PFSK-1 (cell line): ENCODE data around the gene HTR1D. TPM values are rescaled to one million over a fixed set of nuclear protein-coding genes. Genes with fewer than 3 reads are reported as not detected.

Experiments used
- FOXP2 ChIP-seq: optimal IDR thresholded peaks from 2 replicates; pipeline ENCODE3; 2011; ENCODE audit warnings: borderline replicate concordance, control low read depth, inconsistent platforms; ENCODE audit not compliant: insufficient read depth; ENCODE audit errors: extremely low read length, extremely low read depth
- POLR2AphosphoS5 ChIP-seq: IDR thresholded peaks from 2 replicates; pipeline ENCODE4 v1.6.1; 2012; ENCODE audit warnings: low read depth, mild to moderate bottlenecking, control low read depth, low read length, moderate library complexity
- SIN3A ChIP-seq: IDR thresholded peaks from 2 replicates; pipeline ENCODE4 v1.6.1; 2012; ENCODE audit warnings: mild to moderate bottlenecking, low read length, moderate library complexity, borderline replicate concordance; ENCODE audit not compliant: insufficient read depth
- TAF1 ChIP-seq: IDR thresholded peaks from 2 replicates; pipeline ENCODE4 v1.6.1; 2012; ENCODE audit warnings: low read length, control low read depth, borderline replicate concordance; ENCODE audit not compliant: insufficient read depth
- polyA plus RNA-seq: library from polyadenylated mRNA; unstranded; fragments of >200 nt; gene quantifications from one replicate; pipeline ENCODE4 v1.2.1, GENCODE V29; 2012; ENCODE audit warnings: low read depth, missing spikeins; ENCODE audit not compliant: insufficient read length
- TF ChIP-seq, protein P1 (sequence below), 2 experiments: IDR thresholded peaks; 2 replicates each; pipeline versions ENCODE4 v1.6.1 to v1.8.0; 2011 to 2012; ENCODE audit warnings: low read depth in 2 of 2, low read length in 2 of 2, control low read depth in 1 of 2, inconsistent platforms in 1 of 2, mild to moderate bottlenecking in 1 of 2, moderate library complexity in 1 of 2; ENCODE audit not compliant: insufficient read depth in 1 of 2

HTR1D gene, protein sequence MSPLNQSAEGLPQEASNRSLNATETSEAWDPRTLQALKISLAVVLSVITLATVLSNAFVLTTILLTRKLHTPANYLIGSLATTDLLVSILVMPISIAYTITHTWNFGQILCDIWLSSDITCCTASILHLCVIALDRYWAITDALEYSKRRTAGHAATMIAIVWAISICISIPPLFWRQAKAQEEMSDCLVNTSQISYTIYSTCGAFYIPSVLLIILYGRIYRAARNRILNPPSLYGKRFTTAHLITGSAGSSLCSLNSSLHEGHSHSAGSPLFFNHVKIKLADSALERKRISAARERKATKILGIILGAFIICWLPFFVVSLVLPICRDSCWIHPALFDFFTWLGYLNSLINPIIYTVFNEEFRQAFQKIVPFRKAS
- not detected for polyA plus RNA-seq

DNA sequence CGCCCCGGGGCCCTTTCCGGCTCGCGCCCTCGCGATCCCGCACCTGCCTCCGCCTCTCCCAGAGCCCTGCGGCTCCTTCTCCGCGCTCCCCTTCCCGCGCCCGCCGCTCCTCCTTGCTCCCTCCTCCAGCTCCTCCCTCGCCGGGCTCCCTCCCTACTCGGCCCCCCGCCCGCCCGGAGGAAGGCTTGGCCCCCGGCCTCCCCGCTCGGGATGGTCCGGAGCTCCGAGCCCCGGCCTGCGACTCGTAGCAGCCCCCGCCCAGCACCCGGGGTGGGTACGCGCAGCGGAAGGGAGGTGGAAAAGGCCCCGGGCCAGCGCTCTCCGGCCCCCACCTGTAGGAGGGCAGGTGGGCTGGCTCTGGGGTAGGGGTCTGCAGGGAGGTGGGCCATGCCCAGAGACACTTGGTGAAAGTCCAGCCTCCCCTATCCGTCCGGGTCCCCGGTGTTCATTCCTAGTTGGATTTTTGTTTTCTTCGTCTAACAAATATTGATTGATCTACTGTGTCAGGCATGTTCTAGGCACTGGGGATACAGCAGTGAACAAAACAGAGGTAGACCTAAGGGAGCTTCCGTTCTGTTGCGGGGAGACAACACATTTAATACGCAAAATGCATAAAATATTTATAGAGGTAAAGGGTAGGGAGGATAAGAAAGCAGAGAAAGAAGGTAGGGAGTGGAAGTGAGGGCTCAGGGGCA lies at the start of gene HTR1D:
Gene HTR1D (minus strand): TSS at position 82 of the 695 bp plus-strand sequence. CDS start 23,283 bp downstream, outside the sequence.
- TF ChIP-seq FOXP2: no peak

DNA sequence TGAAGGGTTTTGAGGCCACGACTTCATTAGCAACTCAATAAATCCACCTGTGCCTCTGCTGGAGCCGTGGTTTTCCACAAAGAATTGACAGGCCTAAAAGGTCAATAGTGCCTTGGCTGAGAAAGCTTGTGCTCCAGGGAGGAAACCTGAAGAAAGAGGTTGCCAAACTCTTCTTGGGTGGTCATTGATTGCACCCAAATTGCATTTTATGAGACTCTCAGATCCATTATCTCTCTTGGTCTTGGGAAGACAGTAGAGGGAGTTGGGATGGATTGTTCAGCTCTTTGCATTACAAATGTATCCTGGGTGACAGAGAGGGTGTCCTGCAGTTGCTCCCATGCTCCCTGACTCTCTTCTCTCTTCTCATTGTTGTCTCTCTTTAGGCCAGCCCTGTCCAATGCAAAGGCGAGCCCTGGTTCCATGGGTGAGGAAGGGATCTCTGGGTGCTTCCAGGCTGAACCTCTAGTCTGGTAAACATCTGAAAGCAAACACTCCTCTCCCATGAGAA lies 46.1 kb upstream of the HTR1D start:
- TF ChIP-seq, protein P1, sequence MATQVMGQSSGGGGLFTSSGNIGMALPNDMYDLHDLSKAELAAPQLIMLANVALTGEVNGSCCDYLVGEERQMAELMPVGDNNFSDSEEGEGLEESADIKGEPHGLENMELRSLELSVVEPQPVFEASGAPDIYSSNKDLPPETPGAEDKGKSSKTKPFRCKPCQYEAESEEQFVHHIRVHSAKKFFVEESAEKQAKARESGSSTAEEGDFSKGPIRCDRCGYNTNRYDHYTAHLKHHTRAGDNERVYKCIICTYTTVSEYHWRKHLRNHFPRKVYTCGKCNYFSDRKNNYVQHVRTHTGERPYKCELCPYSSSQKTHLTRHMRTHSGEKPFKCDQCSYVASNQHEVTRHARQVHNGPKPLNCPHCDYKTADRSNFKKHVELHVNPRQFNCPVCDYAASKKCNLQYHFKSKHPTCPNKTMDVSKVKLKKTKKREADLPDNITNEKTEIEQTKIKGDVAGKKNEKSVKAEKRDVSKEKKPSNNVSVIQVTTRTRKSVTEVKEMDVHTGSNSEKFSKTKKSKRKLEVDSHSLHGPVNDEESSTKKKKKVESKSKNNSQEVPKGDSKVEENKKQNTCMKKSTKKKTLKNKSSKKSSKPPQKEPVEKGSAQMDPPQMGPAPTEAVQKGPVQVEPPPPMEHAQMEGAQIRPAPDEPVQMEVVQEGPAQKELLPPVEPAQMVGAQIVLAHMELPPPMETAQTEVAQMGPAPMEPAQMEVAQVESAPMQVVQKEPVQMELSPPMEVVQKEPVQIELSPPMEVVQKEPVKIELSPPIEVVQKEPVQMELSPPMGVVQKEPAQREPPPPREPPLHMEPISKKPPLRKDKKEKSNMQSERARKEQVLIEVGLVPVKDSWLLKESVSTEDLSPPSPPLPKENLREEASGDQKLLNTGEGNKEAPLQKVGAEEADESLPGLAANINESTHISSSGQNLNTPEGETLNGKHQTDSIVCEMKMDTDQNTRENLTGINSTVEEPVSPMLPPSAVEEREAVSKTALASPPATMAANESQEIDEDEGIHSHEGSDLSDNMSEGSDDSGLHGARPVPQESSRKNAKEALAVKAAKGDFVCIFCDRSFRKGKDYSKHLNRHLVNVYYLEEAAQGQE (IDR thresholded peaks at IDR 0.05; ENCODE audit: insufficient read depth in 1 of 2, low read depth in 2 of 2, low read length in 2 of 2): no peak
- no peak for TF ChIP-seq SIN3A
- no peak for TF ChIP-seq FOXP2
- TF ChIP-seq TAF1: no peak

DNA sequence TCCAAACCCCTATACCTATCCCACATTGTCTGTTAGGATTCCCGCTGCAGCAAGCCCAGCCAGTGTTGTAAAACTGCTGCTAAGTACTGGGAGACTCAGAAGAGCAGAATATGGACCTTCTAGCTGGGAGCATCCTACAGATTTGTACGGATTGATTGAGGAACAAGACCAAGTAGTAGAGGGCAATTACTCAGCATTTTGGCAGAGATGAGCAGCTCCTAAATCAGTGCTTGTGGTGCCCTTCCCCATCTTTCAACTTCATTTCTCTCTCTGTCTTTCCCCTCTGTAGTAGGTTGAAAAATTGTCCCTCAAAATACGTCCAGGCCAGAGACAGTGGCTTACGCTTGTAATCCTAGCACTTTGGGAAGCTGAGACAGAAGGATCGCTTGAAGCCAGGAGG lies 37.3 kb upstream of the HTR1D start:
- TF ChIP-seq POLR2AphosphoS5: no peak
- TF ChIP-seq, protein P1 (IDR thresholded peaks at IDR 0.05; ENCODE audit: insufficient read depth in 1 of 2, low read depth in 2 of 2, low read length in 2 of 2): no peak
- no peak for TF ChIP-seq SIN3A
- no peak for TF ChIP-seq FOXP2
- no peak for TF ChIP-seq TAF1

DNA sequence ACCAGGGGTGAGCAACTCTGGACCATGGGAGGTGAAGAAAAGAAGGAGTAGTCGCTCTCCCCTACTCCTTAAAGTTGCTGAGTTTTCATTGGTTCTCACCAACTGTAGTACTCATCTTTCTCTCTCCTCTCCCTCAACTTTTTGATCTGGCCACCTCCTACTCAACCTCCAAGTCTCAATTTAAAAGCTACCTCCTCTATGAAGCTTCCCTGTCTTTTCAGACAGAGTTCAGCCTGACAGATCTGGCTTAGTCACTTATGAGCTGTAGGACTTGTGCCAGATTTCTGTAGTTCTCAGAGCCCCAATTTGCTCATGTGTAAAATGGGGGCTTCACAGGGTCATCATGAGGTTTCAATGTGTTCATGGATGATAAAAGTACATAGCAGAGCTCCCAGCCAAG lies 34.5 kb upstream of the HTR1D start:
- TF ChIP-seq FOXP2 (no peak), TAF1 (no peak), POLR2AphosphoS5 (no peak), SIN3A (no peak)
- TF ChIP-seq, protein P1 (IDR thresholded peaks at IDR 0.05; ENCODE audit: insufficient read depth in 1 of 2, low read depth in 2 of 2, low read length in 2 of 2): no peak

DNA sequence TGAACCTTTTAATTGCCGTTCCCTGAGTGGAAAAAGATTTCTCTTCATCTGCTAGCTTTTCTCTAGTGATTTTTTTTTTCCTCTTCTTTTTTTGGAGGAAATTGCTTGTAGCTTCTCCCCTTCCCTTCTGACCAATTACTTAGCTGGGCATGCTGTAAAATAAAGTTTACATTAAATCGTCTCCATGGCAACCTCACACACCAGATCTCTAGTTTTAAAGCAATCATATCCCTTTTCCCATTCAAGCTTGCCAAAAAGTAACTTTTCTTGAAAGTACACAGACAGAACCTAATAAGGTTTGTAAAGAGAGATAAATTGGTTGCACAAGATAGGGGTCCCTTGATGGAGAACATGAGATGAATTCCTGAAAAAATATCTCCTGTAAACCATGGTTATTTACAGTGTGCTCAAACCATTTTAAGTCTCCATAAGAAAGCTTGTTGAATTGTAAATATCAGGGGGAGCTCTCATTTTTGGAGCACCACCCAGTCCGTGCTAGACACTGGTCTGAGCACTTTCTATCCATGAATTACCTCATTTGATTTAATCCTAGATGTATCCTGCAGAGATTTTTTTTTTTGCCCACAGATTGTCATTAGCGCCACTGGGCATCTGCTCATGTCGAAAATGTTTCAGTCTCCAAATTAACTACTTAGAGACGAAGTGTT lies 32.6 kb upstream of the HTR1D start:
- TF ChIP-seq TAF1 (no peak), POLR2AphosphoS5 (no peak), SIN3A (no peak), FOXP2 (no peak)
- TF ChIP-seq, protein P1 (IDR thresholded peaks at IDR 0.05; ENCODE audit: insufficient read depth in 1 of 2, low read depth in 2 of 2, low read length in 2 of 2): no peak
